Right renal pelvis (tissue), 4 donors: Measurements from ENCODE around the gene NR2F6. TPM values are rescaled to one million over a fixed set of nuclear protein-coding genes. Genes with fewer than 3 reads are reported as not detected.
"Not testable (repeated sequence)": the region's sequence is repeated elsewhere in the genome, so short reads cannot be mapped to it uniquely, and the experiment has no call there.

ENCODE experiments used
- DNase-seq, 4 donors: peaks; one replicate each; pipeline ENCODE4 v3.0.0-alpha.2; 2013; ENCODE audit warnings: low read depth in 4 of 4, low spot score in 3 of 4, missing footprints in 1 of 4
- polyA plus RNA-seq, 4 donors: library from polyadenylated mRNA; unstranded; fragments of 120-200 nt; gene quantifications; one replicate each; pipeline ENCODE4 v1.2.1, GENCODE V29; 2013; ENCODE audit not compliant: insufficient read length in 4 of 4

NR2F6 gene
- polyA plus RNA-seq, 4 donors: 38.8 to 59.8 (median 40.6) TPM

DNA sequence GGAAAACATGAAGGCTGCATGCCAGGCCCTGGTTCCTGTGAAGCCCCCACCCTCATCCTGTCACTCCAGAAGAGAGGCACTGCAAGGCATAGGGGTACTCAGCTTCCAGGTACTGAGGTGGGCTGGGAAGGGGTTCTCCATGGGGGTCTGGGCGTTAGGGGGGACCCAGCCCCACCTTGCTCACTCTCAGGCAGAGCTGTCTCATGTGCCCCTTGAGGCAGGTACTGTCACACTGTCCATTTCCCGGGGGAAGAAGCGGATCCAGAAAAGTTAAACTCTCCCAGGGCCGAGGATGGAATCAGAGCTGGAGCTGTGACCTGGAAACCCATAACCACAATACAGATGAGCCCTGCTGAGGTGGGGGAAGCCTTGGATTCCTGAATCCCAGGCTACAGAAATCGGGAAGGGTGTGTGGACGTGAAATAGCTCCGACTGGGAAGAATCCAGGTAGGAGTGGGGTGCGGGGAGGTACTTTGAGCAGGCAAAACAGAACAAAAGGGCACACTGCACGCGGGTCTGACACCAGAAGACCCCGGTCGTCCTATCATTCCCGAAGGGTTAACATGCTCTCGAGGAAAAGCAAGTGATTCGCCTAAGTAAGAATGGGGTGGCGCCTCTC, 31.1 kb downstream of the NR2F6 start:
- no peak for DNase-seq

DNA sequence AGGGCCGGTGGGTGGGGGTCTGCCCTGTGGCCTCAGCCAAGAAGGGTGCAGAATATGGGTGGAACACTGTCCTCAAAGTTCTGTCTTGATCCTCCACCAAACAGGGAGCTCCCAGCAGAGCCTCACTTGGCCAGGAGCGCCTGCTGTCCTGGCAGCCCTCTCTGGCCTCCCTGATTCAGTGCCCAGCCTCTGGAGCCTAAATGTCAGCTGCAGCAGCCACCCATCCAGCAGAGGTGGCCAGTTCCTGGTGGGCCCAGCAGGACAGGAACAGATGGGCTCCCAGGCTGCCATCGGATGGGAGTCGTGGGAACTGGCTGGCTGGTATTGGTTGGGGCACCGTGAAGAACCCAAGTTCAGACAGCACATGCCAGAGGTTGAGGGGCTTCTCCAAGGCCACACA, 32.4 kb downstream of the NR2F6 start:
- DNase-seq: no peak

DNA sequence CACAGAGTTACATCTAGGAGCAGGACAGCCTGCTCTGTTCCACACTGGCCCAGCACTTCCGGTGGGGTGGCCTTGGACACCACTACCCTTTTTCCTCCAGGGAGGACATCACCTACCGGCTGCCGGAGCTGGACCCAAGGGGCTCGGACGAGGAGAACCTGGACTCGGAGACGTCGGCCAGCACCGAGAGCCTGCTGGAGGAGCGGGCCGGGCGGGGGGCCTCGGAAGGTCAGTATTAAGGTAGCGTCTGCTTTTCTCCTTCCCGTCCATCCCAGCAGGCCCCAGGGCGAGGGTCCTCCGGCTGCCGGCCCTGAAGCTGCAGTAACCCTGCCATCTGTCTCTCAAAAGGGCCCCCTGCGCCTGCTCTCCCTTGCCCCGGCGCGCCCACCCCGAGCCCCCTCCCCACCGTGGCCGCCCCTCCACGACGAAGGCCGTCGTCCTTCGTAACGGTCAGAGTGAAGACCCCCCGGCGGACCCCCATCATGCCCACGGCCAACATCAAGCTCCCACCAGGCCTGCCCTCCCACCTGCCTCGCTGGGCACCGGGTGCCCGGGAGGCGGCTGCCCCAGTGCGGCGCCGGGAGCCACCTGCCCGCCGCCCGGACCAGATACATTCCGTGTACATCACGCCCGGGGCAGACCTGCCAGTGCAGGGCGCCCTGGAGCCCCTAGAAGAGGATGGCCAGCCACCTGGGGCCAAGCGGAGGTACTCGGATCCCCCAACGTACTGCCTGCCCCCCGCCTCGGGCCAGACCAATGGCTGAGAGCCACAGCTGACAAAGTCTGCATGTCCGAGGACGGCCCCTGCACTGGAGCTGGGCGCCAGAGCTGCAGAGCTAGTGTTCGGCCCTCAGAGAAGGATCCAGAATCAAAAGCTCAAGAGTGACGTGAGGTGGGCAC, 33.9 kb downstream of the NR2F6 start:
- DNase-seq: no peak

DNA sequence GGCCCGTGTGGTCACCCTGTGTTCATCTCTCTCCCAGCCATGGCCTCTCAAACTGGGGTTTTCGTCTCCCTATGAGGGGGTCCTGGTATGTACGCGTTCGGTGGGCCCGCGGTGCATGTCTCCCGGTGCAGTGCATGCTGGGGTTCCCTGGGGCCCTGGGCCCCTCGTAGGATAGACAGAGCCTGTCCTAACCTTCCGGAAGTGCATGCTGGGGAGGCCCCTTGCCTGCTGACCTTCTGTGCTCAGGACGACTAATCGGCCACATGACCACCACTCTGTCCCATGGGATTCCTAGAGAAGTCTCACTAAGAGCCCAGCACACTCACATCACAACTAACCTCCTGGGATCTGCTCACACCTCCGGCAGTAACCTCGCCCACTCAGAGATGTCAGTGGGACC, 35.4 kb downstream of the NR2F6 start:
- no peak for DNase-seq

DNA sequence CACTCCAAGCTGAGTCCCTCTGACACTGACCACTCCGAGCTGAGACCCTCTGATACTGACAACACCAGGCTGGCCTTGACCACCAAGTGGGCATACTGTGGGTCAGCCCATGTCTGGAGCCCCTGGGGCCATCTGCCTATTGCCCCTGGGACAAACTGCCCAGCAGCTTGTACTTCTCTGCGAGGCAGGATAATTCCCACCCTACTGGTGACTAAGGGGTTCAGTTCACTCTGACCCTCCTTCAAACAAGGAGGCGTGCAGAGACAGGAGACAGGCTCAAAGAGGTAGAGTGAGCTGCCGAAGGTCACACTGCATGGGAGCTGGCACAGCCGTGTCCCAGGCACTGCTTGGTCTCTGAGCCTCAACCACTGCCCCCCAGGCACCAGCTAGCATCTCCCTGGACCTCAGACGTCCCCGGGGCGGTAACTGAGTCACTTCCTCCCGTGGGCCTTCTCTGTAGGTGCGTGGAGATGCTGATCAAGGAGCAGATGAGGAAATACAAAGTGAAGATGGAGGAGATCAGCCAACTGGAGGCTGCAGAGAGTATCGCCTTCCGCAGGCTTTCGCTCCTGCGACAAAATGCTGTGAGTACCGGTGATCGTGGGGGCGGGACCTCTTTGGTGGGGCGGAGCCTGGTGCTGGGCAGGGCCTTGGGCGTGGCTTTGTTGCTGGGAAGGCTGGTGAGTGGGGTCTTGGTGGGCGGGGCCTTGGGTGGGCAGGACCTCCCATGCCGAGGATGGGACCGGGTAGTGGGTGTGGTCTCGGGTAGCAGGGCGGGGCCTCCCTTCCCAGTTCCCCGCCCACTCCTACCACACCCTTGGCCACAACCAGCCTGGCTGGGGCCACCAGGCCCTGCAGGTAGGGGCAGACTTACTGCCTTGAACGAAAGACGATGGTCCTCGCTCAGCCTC, 36.3 kb downstream of the NR2F6 start:
- no peak for DNase-seq

DNA sequence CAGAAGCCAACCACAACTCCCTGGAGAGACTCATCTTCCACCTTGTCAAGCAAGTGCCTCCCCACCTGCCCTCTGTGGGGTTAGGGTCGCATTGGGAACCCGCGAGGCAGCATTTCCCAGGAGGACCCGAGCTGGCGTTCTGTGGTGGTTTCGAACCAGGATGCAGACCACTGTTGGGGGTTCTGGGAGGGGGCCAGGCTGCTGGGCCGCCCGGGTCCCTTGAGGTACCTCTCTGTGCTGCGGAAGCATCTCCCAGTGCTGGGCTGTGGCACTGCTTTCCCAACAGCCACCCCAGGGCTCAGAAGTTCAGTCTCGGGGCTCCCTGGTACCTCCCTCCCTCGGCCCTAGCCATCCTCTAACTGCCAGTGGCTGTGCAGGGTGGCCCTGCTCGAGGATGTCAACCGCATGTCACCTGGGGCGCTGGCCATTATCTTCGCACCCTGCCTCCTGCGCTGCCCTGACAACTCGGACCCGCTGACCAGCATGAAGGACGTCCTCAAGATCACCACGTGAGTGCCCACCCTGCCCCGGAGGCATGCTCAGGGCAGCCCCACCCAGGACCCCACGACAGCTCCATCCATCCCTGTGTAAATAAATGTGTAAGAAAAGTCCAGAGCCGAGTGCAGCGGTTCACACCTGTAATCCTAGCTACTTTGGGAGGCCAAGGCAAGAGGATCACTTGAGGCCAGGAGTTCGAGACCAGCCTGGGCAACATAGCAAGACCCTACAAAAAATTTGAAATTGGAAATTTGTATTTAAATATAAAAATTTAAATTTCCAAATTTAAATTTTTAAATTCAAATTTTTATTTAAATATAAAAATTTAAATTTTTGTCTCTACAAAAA, 38.8 kb downstream of the NR2F6 start:
- DNase-seq: no peak

DNA sequence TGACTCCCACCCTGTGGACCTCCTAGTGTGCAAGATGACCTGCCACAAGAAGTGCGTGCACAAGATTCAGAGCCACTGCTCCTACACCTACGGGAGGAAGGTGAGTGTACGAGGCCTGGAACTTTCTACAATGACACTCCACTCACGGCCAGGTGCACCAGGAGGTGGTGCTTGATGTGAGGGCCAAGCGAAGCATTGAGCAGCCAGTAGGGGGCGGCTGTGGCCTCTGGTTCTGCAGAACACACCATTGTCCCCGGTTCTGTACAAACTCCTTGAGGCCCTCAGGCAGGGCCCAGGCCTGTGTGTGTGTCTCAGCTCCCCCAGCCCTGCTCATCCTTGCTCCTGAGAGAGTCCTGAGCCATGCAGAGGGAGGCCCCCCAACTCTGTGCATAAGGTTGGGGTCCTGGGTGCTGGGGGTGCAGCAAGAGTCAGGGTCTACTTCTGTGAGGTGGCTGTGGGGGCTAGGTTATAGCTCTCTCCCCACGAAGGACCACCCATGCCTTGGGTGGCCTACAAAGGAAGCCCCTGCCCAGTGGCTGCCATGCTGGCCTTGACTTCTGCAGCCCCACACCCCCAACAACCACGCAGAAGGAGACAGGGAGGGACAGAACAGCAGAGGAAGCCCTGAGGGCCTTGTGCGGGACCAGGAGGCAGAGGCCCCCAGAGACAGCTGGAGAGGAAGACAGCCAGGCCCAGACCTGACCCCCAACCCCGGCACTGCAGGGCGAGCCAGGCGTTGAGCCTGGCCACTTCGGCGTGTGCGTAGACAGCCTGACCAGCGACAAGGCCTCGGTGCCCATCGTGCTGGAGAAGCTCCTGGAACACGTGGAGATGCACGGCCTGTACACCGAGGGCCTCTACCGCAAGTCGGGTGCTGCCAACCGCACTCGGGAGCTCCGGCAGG, 40.2 kb downstream of the NR2F6 start:
- DNase-seq: no peak

DNA sequence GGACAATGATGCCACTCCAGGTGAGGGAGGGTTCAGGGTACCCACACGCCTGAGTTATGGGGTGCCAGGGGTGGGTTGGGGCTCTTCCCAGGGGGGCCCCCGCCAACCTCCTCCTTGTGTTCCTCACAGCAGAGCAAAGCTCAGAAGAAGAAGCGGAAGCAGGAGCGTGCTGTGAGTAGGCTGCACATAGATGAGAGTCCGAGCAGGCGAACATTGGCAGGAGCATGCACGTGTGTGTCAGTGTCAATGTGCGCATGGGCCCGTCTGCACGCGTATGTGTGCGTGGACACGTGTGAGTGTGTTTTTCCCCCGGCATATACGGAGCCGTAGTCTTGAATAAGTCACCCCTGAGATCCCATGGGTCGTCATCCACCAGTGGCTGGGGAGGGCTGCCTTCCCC, 43.0 kb downstream of the NR2F6 start:
- DNase-seq: no peak

DNA sequence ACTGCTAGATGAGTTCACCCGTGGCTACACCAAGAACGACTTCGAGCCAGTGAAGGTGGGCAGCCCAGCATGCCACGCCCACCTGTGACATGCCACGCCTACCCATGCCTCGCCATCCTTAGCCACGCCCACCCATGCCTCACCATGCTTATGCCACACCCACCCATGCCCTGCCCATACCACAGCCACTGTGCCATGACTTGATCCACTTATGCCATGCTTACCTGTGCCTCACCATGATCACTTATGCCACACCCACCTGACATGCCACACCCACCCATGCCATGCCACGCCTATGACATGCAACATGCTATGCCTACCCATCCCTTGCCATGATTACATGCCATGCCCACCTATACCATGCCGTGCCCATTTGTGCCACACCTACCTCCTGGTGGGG, 43.5 kb downstream of the NR2F6 start:
- no peak for DNase-seq

DNA sequence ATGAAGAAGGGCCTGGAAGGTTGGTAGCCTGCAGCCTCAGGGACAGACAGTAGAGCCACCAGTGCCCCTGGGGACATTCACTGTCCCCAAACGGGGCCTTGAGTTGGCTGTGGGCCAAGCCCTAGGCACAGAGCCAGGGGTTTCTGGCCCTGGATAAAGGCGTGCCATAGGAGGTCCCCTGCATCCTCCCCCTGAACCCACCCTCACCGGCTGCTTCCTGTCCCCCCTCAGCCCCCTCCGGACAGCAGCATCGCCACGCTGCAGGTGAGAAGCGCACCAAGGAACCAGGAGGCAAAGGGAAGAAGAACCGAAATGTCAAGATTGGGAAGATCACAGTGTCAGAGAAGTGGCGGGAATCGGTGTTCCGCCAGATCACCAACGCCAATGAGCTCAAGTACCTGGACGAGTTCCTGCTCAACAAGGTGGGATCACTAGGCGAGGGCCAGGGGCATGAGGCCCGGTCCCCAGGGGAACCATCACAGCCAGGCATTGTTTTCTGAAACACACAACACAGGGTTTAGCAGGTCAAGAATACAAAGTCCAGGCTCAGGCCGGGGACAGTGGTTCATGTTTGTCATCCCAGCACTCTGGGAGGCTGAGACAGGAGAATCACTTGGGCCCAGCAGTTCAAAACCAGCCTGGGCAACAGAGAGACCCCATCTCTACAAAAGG, 45.2 kb downstream of the NR2F6 start:
- DNase-seq: no peak

DNA sequence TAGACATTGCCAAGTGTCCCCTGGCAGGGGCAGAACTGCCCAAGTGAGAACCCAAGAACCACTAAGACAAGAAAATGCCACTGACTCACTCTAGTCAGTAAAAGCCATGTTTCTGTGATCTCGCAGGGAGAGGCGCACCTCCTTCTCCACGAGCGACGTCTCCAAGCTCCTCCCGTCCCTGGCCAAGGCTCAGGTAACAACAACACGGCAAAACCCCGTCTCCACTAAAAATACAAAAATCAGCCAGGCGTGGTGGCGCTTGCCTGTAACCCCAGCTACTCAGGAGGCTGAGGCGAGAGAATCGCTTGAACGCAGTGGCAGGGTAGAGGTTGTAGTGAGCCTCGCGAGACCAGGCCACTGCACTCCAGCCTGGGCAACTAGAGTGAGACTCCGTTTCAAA, 48.1 kb downstream of the NR2F6 start:
- DNase-seq: no peak

DNA sequence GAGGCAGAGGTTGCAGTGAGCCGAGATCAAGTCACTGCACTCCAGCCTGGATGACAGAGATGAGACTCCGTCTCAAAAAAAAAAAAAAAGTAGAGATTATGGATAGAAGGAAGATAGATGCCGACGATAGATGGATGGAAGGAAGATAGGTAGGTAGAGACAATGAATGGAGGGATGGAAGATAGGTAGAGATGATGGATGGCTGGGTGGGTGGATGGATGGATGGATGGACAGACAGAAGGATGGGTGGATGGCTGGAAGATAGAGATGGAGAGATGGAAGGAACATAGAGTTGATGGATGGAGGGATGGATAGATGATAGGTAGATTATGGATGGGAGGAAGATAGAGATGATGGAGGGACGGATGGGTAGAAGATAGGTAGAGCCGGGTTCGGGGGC, 49.1 kb downstream of the NR2F6 start:
- no peak for DNase-seq

DNA sequence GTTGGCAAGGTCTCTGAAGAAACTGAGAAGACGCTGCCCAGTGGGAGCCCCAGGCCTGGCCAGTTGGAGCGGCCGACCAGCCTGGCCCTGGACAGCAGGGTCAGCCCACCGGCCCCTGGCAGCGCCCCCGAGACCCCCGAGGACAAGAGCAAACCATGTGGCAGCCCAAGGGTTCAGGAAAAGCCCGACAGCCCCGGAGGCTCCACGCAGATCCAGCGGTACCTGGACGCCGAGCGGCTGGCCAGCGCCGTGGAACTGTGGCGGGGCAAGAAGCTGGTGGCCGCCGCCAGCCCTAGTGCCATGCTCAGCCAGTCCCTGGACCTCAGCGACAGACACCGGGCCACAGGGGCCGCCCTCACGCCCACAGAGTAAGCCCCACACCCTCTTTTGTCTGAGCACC, 50.6 kb downstream of the NR2F6 start:
- no peak for DNase-seq

DNA sequence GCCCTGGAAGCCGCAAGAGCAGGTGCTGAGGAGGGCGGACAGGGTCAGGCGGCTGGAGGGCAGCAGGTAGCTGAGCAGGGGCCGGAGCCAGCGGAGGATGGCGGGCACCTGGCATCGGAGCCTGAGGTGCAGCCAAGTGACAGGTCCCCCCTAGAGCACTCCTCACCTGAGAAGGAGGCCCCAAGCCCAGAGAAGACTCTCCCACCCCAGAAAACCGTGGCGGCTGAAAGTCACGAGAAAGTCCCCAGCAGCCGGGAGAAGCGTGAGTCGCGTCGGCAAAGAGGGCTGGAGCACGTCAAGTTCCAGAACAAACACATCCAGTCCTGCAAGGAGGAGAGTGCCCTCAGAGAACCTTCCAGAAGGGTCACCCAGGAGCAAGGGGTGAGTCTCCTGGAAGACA, 51.1 kb downstream of the NR2F6 start:
- DNase-seq: no peak

DNA sequence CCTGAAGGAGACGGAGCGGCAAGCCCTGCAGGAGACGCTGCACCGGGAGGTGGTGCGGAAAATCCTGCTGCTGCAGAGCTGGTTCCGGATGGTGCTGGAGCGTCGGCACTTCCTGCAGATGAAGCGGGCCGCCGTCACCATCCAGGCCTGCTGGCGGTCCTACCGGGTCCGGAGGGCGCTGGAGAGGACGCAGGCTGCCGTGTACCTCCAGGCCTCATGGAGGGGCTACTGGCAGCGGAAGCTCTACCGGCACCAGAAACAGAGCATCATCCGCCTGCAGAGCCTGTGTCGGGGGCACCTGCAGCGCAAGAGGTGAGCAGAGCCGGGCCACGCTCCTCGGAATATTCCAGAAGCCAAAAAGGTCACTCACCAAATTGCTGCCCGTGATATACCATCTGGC, 53.0 kb downstream of the NR2F6 start:
- no peak for DNase-seq

DNA sequence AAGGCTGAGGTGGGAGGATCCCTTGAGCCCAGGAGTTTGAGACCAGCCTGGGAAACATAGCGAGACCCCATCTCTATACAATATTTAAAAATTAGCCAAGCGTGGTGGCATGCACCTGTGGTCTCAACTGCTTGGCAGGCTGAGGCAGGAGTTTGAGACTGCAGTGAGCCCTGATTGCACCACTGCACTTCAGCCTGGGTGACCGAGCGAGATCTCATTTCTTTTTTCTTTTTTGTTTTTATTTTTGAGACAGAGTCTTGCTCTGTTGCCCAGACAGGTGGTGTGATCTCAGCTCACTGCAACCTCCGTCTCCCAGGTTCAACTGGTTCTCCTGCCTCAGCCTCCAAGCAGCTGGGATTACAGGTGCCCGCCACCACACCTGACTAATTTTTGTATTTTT, 54.0 kb downstream of the NR2F6 start:
- not testable (repeated sequence) for DNase-seq

DNA sequence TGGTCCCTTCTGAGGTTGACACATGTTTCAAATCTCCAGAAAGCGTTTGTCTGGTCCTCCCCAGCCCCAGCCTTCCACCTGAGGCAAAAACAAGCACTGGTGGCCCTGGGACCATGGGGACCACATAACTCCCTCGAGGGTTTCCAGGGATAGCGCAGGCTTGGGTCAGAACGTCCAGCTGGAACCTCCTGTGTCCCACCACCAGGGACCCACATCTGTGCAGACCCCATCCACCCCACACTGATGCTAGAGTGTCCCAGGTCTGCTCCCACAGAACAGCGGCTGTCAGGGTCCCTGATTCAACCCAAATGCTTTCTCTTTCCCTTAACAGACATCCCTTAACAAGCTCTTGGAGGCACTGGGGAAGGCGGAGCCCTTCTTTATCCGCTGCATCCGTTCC, 60.1 kb downstream of the NR2F6 start:
- DNase-seq: no peak

DNA sequence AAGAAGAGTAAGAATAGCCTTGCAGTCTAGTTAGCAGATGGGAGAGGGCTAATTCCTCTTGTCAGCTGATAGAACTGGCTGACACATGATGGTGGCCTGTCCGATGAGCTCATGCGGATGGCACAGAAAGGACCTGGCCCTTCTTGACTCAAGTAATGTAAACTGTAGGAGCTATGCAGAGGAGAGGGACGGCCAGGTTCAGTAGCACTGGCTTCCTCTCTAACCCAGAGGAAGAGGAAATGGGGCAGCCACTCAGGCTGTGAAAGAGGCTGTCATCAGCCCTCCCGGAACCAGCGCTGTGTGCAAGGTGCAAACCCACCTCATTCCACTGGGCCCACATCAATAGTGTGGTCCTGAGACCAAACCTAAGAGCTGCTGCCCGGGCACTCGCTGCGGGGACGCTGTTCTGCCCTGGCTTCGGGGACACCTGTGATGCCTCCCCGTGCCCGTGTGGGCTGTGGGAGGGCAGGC, 61.3 kb downstream of the NR2F6 start:
- DNase-seq: no peak

DNA sequence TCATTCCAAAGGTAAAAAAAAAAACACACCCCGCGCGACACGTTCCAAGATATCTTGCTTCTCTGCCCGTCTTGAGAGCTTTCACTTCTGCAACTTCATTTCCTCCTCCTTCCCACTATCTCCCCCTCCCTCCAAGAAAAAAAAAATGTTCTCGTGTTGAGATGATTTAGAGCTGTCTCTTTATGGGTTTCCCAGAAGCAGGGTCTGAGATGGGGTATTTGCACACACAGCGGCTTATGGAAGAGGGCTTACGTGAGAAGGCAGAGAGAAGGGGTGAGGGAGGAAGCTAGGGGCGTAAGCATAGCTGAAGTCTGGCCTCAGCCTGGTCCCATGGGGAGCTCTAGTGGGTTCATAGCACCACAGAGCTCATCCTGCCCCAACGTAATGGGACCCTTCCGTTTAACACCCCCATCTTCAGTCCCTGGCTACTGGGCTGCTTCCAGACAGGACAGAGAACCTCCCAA, 61.8 kb downstream of the NR2F6 start:
- DNase-seq: no peak
